ENCODE measurements around the gene SLC30A2.

SLC30A2 gene

GRCh38 chr1:26069941-26070295, 24.0 kb upstream of the SLC30A2 start:
- DNase-seq, result no peak

GRCh38 chr1:26067432-26067911, 21.6 kb upstream of the SLC30A2 start, which contains the start of gene TRIM63:
TRIM63 (minus strand) TSS chr1:26067630; CDS start chr1:26067494, 136 bp downstream.
- no peak for DNase-seq

- DNase-seq, result no peak
Measured at GRCh38 chr1:26066857-26067256, 20.9 kb upstream of the SLC30A2 start.

- no peak for DNase-seq
Measured at GRCh38 chr1:26066160-26066559, 20.2 kb upstream of the SLC30A2 start.

GRCh38 chr1:26064553-26064952, 18.6 kb upstream of the SLC30A2 start:
- DNase-seq, result no peak

GRCh38 chr1:26060832-26061574, 15.1 kb upstream of the SLC30A2 start:
- no peak for DNase-seq

- no peak for DNase-seq
Measured at GRCh38 chr1:26059906-26060305, 14.0 kb upstream of the SLC30A2 start.

- no peak for DNase-seq
Measured at GRCh38 chr1:26058052-26058595, 12.2 kb upstream of the SLC30A2 start.

- DNase-seq, result no peak
Measured at GRCh38 chr1:26057189-26057588, 11.3 kb upstream of the SLC30A2 start.

GRCh38 chr1:26055041-26055440, 9.1 kb upstream of the SLC30A2 start:
- no peak for DNase-seq

GRCh38 chr1:26053718-26054560, 8.0 kb upstream of the SLC30A2 start:
- no peak for DNase-seq

GRCh38 chr1:26050248-26050640, 4.3 kb upstream of the SLC30A2 start:
- DNase-seq, result no peak

- DNase-seq, result no peak
Measured at GRCh38 chr1:26049531-26050247, 3.8 kb upstream of the SLC30A2 start.

GRCh38 chr1:26047278-26047874, 1.5 kb upstream of the SLC30A2 start:
- DNase-seq, result no peak

- no peak for DNase-seq
Measured at GRCh38 chr1:26046246-26047095, 553 bp upstream of the SLC30A2 start.

- no peak for DNase-seq
Measured at GRCh38 chr1:26044971-26045721, 772 bp downstream of the SLC30A2 start.

- no peak for DNase-seq
Measured at GRCh38 chr1:26044414-26044813, 1.5 kb downstream of the SLC30A2 start.

GRCh38 chr1:26043765-26044164, 2.2 kb downstream of the SLC30A2 start:
- DNase-seq, result no peak

- DNase-seq, result no peak
Measured at GRCh38 chr1:26041978-26042377, 3.9 kb downstream of the SLC30A2 start.

- DNase-seq, result no peak
Measured at GRCh38 chr1:26041401-26041800, 4.5 kb downstream of the SLC30A2 start.

GRCh38 chr1:26038904-26039303, 7.0 kb downstream of the SLC30A2 start:
- no peak for DNase-seq

All from CD4-positive, alpha-beta T cell treated with Interleukin-4 for 1 hour (primary cell).